ENCODE results near the gene NACA.

NACA gene

DNA sequence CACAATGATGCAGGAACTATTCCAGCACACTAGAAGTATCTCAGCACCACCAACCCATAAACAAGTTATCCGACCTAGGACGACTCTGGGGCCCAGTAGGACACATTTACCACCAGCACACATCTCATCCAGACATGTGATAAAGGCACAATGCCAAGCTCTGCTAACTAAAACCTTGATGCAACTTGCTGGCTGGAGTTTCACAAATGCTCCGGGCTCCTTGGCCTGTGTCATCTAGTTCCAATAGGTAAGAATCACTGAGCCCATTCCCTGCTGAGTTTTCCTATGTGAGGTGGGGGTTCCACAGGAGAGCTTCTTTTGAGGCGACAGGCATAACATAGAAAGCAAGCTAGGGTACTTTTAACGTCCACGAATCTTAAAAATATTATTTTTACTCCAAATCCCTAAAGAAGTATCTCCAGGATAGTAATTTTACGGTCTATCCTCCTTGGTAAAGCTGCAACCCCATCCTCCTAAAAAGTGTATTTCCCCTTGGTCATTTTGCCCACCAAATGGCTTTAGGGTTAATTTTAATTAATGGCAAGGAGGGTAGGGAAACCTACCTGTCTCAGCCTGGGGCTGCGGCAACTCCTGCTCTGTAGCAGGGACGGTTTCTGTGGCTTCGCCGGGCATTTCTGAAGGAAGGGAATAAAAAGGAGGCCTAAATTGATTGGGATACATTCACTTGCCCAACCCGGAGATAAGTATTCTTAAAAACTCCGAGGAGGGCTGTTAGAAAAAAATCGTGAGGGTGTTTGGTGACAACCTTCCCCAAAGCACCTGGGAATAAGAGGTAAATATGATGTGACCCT is 1.0 kb downstream of the NACA start:
- DNase-seq = peak; percentile 66

DNA sequence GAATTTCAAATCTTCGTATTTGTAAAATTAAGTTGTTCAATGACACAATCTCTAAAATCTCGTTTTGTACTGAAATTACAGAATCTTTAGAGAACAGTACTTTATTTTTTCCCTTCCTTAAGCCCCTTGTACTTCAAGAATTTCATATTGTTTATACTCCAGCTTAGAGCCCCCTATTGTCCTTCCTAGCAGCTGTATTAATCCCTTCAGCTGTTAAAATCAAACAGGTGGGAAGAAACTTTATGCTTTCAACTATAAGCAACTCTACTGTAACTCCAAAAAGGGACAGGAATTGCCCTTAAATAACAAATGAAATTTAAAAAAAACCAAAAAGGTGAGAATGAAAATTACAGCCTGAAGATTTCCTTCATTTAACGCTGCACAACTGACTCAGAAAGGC is 1.7 kb downstream of the NACA start:
- DNase-seq = no peak

DNA sequence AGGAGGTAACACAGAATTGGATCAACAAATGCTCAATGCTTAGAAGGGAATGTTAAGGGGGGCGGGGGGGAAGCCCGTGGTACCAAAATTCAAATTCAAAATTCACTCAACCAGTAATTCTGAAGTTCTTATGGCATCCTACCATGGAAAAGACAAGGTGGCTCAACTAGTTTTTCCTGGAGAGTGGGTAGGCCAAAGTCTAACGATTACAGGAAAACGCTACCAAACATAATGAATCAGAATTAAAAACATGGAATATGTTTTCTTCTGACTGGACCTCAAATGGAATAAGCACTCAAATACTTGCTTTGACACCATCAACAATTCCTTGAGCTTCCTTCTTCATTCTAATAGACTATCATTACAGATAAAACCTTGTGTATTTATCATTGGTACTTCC is 2.3 kb downstream of the NACA start:
- DNase-seq = no peak

DNA sequence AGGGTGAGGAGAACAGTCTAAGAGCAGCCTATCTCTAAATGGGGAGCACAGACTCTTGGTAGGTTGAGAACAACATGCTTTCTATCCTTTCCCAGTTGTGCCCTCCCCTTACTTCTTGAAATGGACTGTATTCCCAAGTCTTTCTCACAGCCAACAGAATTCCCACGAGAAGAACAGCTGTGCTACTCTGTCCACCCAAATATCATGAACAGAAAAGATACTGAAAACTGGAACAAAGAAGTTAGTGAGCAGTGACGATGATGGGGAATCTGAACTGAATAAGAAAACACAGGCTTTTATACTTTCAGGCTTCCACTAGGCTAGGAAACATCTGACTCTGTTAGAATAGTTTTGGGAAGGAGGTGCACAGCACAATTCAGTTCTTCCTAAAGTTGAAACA is 3.4 kb downstream of the NACA start:
- DNase-seq = no peak

DNA sequence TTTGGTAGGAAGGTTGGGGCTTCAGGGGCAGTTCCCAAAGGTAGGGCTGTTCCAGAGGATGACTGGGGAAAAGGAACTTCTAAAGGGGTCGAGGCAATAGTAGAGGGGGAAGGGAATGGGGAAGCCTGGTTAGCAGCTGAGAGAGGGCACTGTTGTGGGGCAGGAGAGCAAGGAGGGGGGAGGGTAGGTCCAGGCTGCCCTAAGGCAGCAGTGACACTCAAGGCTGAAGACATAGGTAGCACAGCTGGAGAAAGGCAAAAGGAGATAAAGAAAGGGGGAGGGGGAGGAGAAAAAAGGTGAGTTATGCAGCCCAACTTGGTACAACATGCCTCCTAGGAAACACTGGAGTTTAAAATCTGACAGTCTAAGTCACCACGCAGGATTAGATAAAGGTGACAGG is 3.9 kb downstream of the NACA start:
- peak; percentile 12 for DNase-seq

DNA sequence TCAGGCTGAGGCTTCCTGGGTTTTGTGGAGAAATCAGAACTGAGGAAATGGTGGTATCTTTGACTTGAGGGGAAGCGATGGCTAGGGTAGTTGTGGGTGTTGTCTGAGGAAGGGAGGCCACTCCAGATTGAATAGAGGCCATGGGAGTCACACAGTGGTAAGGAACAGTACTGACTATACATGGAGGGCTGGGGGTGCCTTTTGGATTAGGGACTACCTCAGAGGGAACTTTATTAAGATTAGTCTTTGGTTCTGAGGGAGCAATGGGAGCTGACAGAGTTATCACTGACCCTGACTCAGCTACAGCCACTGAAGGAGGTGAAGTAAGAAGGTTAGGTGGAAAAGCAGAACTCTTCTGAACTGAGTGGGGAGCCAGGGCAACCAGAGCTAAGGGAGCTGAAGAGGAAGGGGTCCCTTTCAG is 4.4 kb downstream of the NACA start:
- peak; percentile 38 for DNase-seq

DNA sequence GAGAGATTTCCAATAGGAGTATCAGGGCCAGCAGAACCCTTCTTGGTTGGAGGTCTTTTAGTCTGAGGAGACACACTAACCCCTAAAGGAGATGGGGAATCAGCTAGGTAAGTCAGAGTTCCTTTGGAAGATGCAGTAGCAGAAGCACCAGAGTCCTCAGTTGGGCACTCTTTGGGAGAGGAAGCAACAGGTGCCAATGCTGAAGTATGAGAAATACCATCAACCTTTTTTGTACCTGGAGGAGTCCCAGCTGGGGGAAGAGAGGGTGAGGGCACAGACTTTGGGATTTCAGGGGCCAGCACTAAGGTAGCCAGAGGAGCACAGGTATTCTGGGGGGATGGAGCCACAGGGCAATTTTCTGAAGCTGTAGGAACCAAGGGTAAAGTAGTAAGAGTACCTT is 6.0 kb downstream of the NACA start:
- DNase-seq = peak; percentile 31

DNA sequence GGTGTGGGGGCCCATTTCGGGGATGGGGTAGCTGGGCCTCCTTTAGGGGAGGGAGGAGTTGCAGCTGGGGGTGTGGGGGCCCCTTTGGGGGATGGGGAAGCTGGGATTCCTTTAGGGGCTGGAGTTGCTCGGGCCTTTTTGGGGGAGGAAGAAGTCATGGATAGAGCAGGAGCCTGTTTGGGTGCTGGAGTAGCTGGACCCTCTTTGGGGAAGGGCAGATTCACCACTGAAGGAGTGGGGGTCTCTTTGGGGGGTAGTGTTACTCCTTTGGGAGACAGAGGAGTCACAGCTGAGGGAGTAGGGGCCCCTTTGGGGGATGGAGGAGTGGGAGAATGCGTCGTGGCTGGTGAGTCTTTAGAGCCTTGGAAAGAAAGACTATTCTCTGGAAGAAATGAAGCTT is 6.5 kb downstream of the NACA start:
- peak; percentile 25 for DNase-seq

DNA sequence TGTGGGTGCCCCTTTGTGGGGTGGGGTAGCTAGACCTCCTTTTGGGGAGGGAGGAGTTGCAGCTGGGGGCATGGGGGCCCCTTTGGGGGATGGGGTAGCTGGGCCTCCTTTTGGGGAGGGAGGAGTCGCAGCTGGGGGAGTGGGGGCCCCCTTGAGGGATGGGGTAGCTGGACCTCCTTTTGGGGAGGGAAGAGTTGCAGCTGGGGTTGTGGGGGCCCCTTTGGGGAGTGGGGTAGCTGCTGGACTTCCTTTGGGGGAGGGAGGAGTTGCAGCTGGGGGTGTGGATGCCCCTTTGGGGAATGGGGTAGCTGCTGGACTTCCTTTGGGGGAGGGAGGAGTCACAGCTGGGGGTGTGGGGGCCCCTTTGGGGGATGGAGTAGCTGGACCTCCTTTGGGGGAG is 7.0 kb downstream of the NACA start:
- peak; percentile 36 for DNase-seq

DNA sequence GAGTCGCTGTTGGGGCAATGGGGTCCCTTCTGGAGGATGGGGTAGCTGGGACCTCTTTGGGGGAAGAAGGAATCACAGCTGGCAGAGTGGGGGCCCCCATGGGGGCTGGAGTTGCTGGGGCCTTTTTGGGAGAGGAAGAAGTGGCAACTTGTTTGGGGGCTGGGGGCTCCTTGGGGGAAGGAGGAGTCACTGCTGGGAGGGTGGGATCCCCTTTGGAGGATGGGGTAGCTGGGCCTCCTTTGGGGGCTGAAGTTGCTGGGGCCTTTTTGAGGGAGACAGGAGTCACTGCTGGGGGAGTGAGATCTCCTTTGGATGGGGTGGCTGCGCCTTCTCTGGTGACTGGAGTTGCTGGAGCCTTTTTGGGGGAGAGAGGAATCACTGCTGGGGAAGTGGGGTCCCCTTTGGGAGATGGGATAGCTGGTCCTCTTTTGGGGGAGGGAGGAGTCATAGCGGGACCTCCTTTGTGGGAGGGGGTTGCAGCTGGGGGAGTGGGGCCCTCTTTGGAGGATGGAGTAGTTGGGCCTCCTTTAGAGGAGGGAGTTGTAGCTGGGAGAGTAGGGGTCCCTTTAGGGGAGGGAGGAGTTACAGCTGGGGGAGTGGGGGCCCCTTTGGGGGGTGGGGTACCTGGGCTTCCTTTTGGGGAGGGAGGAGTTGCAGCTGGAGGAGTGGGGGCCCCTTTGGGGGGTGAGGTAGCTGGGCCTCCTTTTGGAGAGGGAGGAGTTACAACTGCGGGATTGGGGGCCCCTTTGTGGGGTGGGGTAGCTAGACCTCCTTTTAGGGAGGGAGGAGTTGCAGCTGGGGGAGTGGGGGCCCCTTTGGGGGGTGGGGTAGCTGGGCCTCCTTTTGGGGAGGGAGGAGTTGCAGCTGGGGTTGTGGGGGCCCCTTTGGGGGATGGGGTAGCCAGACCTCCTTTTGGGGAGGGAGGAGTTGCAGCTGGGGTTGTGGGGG is 7.9 kb downstream of the NACA start:
- peak; percentile 48 for DNase-seq

DNA sequence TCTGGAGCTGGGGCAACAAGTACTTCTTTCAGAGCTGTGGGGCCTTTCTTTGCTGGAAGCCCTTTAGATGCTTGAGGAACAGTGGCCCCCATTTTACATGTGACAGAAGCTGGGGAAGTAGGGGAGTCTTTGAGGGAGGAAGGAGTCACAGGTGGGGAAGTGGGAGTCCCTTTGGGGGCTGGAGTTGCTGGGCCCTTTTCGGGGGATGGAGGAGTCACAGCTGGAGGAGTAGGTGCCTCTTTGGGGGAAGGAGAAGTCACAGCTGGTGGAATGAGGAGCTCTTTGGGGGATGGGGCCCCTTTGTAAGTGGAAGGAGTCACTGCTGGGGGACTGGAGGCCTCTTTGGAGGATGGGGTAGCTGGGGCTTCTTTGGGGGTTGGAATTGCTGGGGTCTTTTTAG is 8.6 kb downstream of the NACA start:
- peak; percentile 46 for DNase-seq

DNA sequence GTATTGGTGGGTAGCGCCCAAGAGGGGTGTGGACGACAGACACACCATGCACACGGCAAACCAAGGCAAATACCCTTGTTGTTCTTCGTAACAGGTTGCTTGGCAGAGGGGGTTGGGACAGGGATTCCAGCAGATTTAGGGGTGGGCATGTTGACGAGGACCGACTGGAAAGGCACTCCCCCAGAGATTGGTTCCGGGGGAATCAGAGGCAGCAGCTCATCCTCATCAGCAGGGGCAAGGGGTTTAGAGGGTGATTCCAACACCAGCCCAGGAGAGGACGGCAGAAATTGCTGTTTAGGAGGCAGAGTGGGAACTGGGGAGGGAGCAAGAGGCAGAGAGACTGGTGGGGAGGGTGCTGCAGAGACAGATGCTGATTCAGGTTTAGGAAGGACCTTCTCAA is 9.3 kb downstream of the NACA start:
- DNase-seq = peak; percentile 51

DNA sequence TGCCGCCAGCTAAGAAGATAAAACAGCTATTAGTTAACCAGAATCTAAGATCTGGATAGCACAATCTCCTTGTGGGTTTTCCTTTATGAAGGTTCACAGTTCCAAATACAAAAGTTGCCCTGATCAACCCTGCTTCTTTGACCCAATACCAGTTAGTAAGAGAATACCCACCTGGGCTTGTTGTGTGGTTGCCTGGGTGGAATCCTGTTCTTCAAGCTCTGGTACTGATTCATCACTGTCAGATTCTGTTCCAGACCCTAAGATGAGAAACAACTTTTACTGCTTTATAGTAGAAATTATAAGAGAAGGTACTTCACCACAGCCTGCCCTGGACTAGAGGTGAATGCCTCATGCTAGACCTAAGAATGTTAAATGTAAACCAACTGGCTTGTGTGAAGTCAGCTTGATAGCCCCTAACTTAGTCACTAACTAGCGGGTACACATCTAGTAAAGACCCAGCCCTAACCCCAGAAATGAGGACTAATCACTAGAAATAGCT is 10.6 kb downstream of the NACA start:
- DNase-seq = peak; percentile 14

DNA sequence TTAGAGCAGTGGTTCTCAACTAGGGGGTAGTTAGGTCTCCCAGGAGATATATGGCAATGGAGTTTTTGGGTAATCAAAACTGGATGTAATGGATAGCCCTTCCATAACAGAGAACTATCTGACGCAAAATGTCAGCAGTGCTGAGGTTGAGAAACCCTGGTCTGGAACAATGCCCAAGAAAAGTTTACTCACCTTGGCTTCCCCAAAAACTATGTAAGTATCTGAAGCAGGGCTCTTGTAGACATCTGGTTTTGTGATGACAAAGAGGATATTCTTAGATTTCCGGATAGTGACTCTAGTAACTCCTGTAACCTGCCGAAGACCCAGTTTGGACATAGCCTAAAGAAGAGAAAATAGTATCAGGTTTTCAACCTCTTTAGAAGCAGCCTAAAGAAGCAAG is 11.8 kb downstream of the NACA start:
- DNase-seq = no peak

DNA sequence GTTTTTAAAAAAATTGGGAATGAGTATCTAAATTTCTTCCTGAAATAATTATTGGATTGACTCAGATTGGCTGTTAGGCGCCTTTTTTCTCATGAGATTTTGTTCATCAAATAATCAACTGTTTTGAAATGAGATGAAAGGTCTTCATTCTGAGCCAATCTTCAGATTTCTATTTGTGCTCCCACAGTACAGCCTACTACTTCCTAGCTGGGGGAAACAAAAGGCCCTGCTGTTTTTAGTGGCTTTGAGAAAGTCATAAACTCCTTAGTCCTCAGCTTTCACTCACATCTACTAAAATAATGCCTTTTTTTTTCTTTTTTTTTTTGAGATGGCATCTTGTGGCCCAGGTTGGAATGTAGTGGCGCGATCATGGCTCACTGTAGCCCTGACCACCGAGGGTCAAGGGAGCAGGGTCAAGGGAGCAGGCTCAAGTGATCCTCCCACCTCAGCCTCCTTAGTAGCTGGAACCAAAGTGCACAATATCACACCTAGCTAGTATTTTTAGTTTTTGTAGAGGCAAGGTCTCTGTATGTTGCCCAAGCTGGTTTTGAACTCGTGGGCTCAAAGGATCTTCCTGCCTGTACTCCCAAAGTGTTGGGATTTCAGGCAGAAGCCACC is 15.2 kb downstream of the NACA start:
- peak; percentile 17 for DNase-seq

DNA sequence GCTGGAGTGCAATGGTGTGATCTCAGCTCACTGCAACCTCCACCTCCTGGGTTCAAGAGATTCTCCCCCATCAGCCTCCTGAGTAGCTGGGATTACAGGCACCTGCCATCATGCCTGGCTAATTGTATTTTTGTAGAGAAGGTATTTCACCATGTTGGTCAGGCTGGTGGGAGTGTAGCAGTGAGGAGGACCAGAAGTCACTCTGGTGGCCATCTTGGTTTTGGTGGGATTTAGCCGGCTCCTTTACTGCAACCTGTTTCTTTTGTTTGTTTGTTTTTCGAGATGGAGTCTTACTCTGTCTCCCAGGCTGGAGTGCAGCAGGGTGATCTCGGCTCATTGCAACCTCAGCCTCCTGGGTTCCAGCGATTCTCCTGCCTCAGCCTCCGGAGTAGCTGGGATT is 20.6 kb downstream of the NACA start:
- DNase-seq = peak; percentile 19

DNA sequence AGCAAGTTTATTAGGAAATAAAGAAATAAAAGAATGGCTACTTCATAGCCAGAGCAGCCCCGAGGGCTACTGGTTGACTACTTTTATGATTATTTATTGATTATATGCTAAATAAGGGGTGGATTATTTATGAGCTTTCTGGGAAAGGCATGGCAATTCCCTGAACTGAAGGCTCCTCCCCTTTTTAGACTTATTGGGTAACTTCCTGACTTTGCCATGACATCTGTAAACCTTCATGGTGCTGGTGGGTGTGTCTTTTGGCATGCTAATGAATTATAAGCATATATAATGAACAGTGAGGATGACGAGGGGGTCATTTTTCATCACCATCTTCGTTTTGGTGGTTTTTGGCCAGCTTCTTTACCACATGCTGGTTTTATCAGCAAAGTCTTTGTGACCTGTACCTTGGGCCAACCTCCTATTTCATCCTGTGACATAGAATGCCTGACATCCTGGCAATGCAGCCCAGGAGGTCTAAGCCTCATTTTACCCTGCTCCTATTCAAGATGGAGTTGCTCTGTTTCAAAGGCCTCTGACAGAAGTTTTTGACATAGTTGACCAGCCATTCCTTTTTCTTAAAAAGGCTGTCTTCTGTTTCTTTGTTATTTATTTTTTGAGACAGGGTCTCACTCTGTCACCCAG is 26.0 kb downstream of the NACA start:
- no peak for DNase-seq

DNA sequence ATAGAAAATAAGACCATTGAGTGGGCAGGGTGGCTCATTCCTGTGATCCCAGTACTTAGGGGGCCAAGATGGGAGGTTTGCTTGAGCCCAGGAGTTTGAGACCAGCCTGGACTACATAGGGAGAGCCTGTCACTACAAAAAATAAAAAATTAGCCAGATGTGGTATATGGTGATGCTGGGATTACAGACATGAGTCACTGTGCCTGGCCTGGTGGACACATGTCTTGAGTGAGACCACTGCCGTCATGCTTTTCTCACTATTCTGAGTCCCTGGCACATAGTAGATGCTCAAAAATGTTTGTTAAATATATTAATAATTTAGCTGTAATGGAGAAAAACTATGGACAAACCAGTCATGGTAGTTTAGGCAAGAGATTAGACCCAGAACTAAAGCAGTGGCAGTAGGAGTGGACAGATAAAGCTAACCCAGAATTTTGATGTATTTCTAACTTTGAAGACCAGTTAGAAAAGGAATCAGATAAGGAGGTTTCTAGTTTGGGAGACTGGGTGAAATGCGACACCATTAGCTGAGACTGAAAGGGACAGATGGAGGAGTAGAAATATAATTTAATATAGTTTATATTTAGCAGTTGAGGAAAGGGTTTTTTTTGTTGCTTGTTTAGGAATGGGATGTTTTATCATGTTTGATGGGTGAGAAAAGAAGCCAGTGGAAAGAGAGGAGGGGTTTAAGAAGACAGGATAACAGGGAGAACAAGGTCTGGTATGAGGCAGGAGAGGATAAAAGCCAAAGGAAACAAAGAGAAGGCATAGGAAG is 29.6 kb downstream of the NACA start:
- peak; percentile 6 for DNase-seq

DNA sequence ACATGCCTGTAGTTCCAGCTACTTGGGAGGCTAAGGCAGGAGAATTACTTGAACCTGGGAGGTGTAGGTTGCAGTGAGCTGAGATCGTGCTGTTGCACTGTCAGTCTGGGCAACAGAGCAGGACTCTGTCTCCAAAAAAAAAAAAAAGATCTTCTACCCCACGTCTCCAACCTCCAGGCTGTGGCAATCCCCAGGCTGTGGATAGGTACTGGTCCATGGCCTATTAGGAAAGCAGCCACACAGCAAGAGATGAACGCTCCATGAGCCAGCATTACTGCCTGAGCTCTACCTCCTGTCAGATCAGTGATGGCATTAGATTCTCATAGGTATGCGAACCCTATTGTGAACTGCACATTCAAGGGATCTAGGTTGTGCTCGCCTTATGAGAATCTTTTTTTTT is 30.9 kb downstream of the NACA start:
- peak; percentile 31 for DNase-seq

DNA sequence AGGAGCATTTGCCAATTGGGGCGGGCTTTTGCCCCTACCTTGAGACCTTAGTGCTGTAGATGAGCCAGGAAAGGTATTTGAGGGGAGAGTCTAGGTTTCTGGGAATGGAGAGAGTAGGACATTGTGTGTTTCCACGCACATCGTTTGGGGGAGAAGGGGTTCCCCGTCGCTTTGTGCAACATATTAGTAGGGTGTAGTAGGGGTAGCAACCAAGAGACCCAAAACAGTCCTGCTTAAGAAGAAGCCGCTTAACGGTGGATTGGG is 36.3 kb downstream of the NACA start:
- no peak for DNase-seq

DNA sequence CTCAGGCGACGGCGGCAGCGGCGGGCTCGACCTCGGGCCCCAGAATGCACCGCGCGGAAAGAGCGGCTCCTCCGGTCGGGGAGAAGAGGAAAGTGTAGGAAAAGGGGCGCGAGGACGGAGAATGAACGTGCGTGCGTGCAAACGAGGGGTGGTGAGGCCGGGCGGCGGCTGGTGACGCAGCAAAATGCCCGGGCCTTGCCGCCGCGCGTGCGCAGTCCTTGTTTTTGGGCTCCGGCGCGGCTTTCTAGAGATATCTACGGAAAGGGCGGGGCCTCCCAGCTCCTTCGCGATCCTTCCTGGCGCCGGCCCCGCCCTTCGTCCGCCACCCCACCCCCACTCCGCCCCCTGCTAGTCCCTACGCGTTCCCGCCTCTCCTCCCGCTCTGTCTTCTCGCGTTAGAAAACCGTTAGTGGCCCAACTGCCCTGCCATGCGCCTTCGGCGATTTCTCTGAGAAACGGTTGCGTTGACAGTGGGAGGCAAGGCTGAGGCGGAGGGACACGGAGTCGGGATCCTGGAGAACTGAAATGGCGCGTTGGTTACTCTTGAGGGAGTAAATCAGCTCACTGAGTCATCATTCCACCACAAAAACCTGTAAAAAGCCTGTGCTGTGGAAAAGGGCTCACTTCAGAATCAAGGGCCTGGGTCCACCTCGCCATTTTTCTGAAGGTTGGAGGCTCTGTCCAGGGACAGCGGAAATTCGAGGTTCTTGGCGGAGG is 36.8 kb downstream of the NACA start, which contains the start of gene PTGES3:
Gene PTGES3, minus strand, starts transcription at position 156 of the 717 bp plus-strand sequence. CDS start 285 bp downstream, outside the sequence.
- DNase-seq = peak; percentile 99

All from activated effector memory CD4-positive, alpha-beta T cell treated with anti-CD3 and anti-CD28 coated beads, Interleukin-2, amount 50 U/mL, for 16 hours (primary cell).